ENCODE measurements around the gene SRXN1.

SRXN1 gene

DNA sequence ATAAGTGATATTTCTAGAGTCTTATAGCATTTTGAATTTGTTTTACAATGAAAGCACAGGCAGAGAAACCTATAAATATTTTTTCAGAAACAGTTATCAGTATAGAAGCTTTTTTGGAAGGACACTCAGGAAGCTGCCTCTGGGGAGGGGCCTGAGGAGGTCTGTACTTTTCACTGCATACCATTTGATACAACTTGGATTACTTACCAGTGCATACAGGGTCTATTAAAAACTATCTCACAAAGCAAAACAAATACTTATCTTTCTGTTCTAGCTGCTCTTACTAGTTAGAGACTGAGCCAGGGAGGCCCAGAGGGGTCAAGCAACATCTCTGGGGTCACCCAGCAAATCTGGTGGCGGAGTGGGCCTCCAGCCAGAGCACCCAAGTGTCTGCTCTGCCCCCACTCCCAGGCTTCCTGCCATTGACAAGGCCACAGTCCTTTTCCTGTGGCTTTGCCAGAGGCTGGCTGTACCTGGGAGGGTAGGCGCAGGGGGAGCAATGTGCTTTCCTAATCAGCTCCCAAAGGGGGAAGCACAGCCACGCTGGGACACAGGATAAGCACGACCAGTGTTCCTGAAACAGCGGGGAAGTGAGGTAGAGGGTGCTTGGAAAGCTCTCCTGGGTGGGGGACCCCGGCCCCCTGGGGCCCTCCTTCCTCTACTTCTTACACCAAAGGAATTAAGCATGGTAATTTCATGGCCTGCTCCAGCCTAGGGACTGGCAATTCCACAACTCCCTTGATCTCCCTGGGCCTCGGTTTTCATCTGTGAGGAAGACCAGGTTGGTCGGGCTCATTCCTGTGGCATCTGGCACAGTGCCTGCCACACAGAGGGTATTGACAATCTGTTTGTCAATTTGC, 50.7 kb downstream of the SRXN1 start:
- no peak for DNase-seq

GRCh38 chr20:600736-601135, 52.3 kb downstream of the SRXN1 start:
- DNase-seq, result no peak

- DNase-seq, result no peak
Observed at GRCh38 chr20:600141-600540, 52.9 kb downstream of the SRXN1 start.

- DNase-seq, result no peak
Observed at GRCh38 chr20:598133-598850, 54.7 kb downstream of the SRXN1 start.

GRCh38 chr20:597560-597959, 55.4 kb downstream of the SRXN1 start:
- DNase-seq, result no peak

All from central memory CD4-positive, alpha-beta T cell (primary cell).